C4-2B (cell line): ENCODE results near the gene RIN3.

Experiments used
- ZFX ChIP-seq: fragments of 450-650 bp; IDR thresholded peaks from 2 replicates; pipeline ENCODE4 v1.6.1; 2017
- TF ChIP-seq, protein P1 (sequence below): fragments of 450-650 bp; conservative IDR thresholded peaks from 2 replicates; pipeline ENCODE4 v1.5.1; 2017; ENCODE audit warnings: mild to moderate bottlenecking

DNA sequence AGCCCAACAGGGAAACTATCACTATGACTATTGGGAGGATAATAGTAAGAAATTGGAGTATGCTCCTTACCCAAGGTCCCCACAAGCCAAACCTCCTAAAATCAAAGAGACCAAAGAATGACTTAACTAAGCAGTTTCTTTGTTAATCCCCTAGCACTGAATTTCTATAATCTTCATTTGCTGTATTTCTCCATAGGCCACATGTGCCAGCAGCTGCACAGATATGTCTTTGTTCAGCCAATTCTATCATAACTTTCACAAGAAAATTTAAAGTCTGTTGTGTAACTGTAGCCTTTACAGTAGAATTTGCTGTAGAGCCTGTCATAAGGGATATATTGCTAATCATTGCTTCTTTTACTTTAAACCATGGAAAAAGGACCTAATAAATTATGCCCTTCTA is 104.0 kb downstream of the RIN3 start:
- TF ChIP-seq, protein P1, sequence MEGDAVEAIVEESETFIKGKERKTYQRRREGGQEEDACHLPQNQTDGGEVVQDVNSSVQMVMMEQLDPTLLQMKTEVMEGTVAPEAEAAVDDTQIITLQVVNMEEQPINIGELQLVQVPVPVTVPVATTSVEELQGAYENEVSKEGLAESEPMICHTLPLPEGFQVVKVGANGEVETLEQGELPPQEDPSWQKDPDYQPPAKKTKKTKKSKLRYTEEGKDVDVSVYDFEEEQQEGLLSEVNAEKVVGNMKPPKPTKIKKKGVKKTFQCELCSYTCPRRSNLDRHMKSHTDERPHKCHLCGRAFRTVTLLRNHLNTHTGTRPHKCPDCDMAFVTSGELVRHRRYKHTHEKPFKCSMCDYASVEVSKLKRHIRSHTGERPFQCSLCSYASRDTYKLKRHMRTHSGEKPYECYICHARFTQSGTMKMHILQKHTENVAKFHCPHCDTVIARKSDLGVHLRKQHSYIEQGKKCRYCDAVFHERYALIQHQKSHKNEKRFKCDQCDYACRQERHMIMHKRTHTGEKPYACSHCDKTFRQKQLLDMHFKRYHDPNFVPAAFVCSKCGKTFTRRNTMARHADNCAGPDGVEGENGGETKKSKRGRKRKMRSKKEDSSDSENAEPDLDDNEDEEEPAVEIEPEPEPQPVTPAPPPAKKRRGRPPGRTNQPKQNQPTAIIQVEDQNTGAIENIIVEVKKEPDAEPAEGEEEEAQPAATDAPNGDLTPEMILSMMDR: no peak
- no peak for TF ChIP-seq ZFX
